HUES48 (cell line): ENCODE measurements around the gene GLI2.

ENCODE experiments used
- H3K27ac ChIP-seq: one replicate; pipeline ENCODE4 v1.7.0; 2013; ENCODE audit warnings: low read depth, low read length, inconsistent platforms
- H3K27me3 ChIP-seq: 2 replicates; pipeline ENCODE4 v1.6.1; 2013; ENCODE audit warnings: mild to moderate bottlenecking, low read length; ENCODE audit not compliant: control insufficient read depth, insufficient read depth
- H3K36me3 ChIP-seq: 2 replicates; pipeline ENCODE4 v1.6.1; 2013; ENCODE audit warnings: low read length; ENCODE audit not compliant: control insufficient read depth, insufficient read depth
- H3K4me1 ChIP-seq: 2 replicates; pipeline ENCODE4 v1.6.1; 2013; ENCODE audit warnings: mild to moderate bottlenecking, low read length; ENCODE audit not compliant: control insufficient read depth, insufficient read depth
- H3K4me3 ChIP-seq: 2 replicates; pipeline ENCODE4 v1.5.1; 2013; ENCODE audit warnings: mild to moderate bottlenecking, low read depth, low read length
- H3K9ac ChIP-seq: 2 replicates; pipeline ENCODE4 v1.6.1; 2013; ENCODE audit warnings: mild to moderate bottlenecking, low read depth, low read length, moderate library complexity
- H3K9me3 ChIP-seq: 2 replicates; pipeline ENCODE4 v1.6.1; 2013; ENCODE audit warnings: low read length; ENCODE audit not compliant: control insufficient read depth, insufficient read depth

The GLI2 gene

GRCh38 chr2:120735746-120736170, at the start of gene GLI2:
TSS of gene GLI2 (plus strand) at chr2:120735868. CDS start at chr2:120797321, 61,453 bp downstream.
- peak within 1 kb of the TSS; percentile 85 for H3K4me3 ChIP-seq
- no peaks in the 10 kb centered on the region for H3K36me3 ChIP-seq
- 0 out of 2 replicates have a peak, but pooled peaks cover 3% of the 10 kb centered on the region for H3K27me3 ChIP-seq
- peak within 1 kb of the TSS; percentile 97 for H3K27ac ChIP-seq
- H3K4me1 ChIP-seq, result peaks cover 36% of the 10 kb centered on the region
- H3K9ac ChIP-seq, result peak within 1 kb of the TSS; percentile 85
- no peaks in the 10 kb centered on the region for H3K9me3 ChIP-seq

GRCh38 chr2:120685974-120686297, 49.7 kb upstream of the GLI2 start:
- H3K4me1 ChIP-seq, result no peaks in the 10 kb centered on the region
- no peak overlapping the region for H3K27ac ChIP-seq
- no peaks in the 10 kb centered on the region for H3K9me3 ChIP-seq
- no peak overlapping the region for H3K9ac ChIP-seq
- no peaks in the 10 kb centered on the region for H3K27me3 ChIP-seq
- no peak overlapping the region for H3K4me3 ChIP-seq
- no peaks in the 10 kb centered on the region for H3K36me3 ChIP-seq

DNA sequence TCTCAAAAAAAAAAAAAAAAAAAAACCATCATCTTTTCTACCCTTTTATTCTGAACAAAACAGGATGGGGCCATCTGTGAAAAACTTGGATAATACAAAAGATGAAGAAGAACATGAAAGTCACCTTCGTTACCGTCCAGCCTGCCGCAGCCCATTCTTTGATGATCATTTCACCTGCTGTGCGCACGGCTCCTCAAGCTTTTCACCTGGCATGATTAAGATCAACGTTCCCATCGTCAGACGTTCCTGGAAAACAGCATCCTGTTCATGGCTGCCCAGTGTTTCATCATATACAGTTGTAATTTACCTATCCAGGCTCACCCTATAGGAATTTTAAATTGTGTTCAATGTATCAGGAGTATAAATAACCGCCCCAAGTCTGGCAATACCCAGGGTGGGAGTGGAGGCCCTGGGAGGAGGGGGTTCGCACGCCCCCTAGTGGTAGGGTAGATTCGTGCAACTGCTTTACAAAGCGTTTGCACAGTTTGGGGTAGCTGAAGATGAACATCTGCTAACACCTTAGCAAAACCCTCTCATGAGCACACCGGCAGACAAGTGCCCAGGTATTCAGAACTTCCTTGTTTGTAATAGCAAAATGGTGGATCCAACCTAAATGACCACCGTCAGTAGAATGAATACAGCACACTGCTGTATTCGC, 49.0 kb upstream of the GLI2 start:
- Histone ChIP-seq H3K9ac (no peak overlapping the region), H3K4me1 (no peaks in the 10 kb centered on the region), H3K27ac (no peak overlapping the region), H3K27me3 (no peaks in the 10 kb centered on the region), H3K4me3 (no peak overlapping the region), H3K36me3 (no peaks in the 10 kb centered on the region), H3K9me3 (no peaks in the 10 kb centered on the region)

GRCh38 chr2:120687210-120687609, 48.5 kb upstream of the GLI2 start:
- H3K27me3 ChIP-seq, result no peaks in the 10 kb centered on the region
- no peaks in the 10 kb centered on the region for H3K9me3 ChIP-seq
- H3K4me3 ChIP-seq, result no peak overlapping the region
- H3K36me3 ChIP-seq, result no peaks in the 10 kb centered on the region
- H3K4me1 ChIP-seq, result no peaks in the 10 kb centered on the region
- H3K9ac ChIP-seq, result no peak overlapping the region
- H3K27ac ChIP-seq, result no peak overlapping the region

DNA sequence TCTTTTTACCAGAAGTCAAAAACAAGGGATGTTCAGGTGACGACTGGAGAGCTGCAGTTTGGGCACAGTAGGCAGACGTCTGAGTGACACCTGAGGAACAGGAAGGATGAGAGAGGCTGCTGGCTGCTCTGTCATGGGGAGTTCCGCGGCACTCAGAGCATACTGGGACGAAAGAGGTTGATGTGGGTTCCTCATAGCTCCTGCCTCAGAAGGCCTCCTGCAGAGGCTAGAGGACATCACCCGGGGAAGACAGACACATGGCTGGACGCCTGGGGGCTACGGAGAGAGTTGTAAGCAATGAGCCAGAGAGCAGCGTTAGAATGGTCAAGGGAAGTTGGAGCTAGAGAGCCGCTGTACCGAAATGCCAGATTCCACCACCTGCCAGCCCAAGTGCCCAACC, 45.1 kb upstream of the GLI2 start:
- Histone ChIP-seq H3K4me3 (no peak overlapping the region), H3K9ac (no peak overlapping the region), H3K27me3 (peaks cover 13% of the 10 kb centered on the region)

GRCh38 chr2:120691410-120691809, 44.3 kb upstream of the GLI2 start:
- no peak overlapping the region for H3K9ac ChIP-seq
- no peaks in the 10 kb centered on the region for H3K9me3 ChIP-seq
- H3K27ac ChIP-seq, result no peak overlapping the region
- H3K4me3 ChIP-seq, result no peak overlapping the region
- H3K27me3 ChIP-seq, result peaks cover 19% of the 10 kb centered on the region
- no peaks in the 10 kb centered on the region for H3K36me3 ChIP-seq
- H3K4me1 ChIP-seq, result peaks cover 8% of the 10 kb centered on the region

More for the DNA sequence above, 45.1 kb upstream of the GLI2 start:
- no peaks in the 10 kb centered on the region for H3K4me1 ChIP-seq
- H3K9me3 ChIP-seq, result no peaks in the 10 kb centered on the region
- no peaks in the 10 kb centered on the region for H3K36me3 ChIP-seq
- H3K27ac ChIP-seq, result no peak overlapping the region

- Histone ChIP-seq H3K9ac (no peak overlapping the region), H3K27me3 (peaks cover 22% of the 10 kb centered on the region), H3K27ac (no peak overlapping the region)
Observed at GRCh38 chr2:120692691-120693090, 43.0 kb upstream of the GLI2 start.

DNA sequence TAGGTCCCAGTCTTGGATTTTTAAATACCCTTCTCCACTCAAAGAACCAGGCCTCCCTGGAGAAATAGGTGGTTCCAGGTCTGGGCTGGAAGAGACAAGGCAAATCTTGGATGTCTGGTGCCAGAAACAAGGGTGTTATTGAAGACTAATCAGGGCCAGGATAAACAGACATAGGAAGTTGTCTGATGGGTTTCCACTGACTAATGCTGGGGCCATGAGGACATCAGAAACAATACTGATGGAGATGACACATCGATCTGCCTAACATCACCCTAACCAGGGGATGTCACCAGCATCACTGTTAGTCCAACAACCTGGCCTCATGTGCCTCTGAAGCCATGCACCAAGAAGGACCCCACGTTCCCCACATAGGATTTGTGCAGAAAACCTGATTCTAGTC, 42.5 kb upstream of the GLI2 start:
- no peaks in the 10 kb centered on the region for H3K36me3 ChIP-seq
- H3K4me3 ChIP-seq, result no peak overlapping the region
- no peaks in the 10 kb centered on the region for H3K9me3 ChIP-seq
- no peak overlapping the region for H3K9ac ChIP-seq
- H3K4me1 ChIP-seq, result peaks cover 8% of the 10 kb centered on the region
- H3K27ac ChIP-seq, result no peak overlapping the region
- peaks cover 22% of the 10 kb centered on the region for H3K27me3 ChIP-seq

More at GRCh38 chr2:120692691-120693090, 43.0 kb upstream of the GLI2 start:
- peaks cover 8% of the 10 kb centered on the region for H3K4me1 ChIP-seq
- H3K9me3 ChIP-seq, result no peaks in the 10 kb centered on the region
- no peak overlapping the region for H3K4me3 ChIP-seq
- no peaks in the 10 kb centered on the region for H3K36me3 ChIP-seq

DNA sequence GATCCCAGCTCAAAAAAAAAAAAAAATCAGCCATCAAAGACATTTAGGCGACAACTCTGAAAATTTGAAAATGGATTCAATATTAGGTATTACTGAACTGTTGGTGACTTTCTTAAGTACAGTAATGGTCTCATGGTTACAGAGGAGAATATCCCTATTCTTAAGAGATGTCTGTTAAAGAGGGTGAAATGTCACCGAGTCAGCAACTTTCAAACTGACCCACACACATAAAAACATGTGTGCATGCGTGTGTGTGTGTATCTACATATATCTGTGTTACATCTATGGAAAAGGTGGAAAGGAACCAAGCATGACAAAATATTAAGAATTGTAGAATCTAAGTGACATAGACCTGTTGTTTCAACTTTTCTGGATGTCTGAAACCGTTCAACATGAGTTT, 41.6 kb upstream of the GLI2 start:
- H3K27ac ChIP-seq, result no peak overlapping the region

GRCh38 chr2:120697471-120697870, 38.2 kb upstream of the GLI2 start:
- Histone ChIP-seq H3K27me3 (peaks cover 26% of the 10 kb centered on the region), H3K4me3 (no peak overlapping the region), H3K4me1 (peaks cover 27% of the 10 kb centered on the region), H3K9me3 (no peaks in the 10 kb centered on the region), H3K27ac (no peak overlapping the region), H3K9ac (no peak overlapping the region), H3K36me3 (no peaks in the 10 kb centered on the region)

More for the DNA sequence above, 41.6 kb upstream of the GLI2 start:
- Histone ChIP-seq H3K4me3 (no peak overlapping the region), H3K36me3 (no peaks in the 10 kb centered on the region), H3K4me1 (peaks cover 8% of the 10 kb centered on the region), H3K9me3 (no peaks in the 10 kb centered on the region), H3K9ac (no peak overlapping the region), H3K27me3 (peaks cover 24% of the 10 kb centered on the region)

- H3K4me1 ChIP-seq, result peaks cover 30% of the 10 kb centered on the region
- no peak overlapping the region for H3K27ac ChIP-seq
- H3K36me3 ChIP-seq, result no peaks in the 10 kb centered on the region
- peaks cover 26% of the 10 kb centered on the region for H3K27me3 ChIP-seq
- no peak overlapping the region for H3K9ac ChIP-seq
- no peak overlapping the region for H3K4me3 ChIP-seq
- H3K9me3 ChIP-seq, result no peaks in the 10 kb centered on the region
Observed at GRCh38 chr2:120699292-120699691, 36.4 kb upstream of the GLI2 start.
